Esophagus (tissue), 2 donors: Measurements from ENCODE around the gene TAB2. TPM values are rescaled to one million over a fixed set of nuclear protein-coding genes. Genes with fewer than 3 reads are reported as not detected.

Experiments
- H3K27ac ChIP-seq, 2 donors: one replicate each; pipeline ENCODE4 v1.5.1; 2013; ENCODE audit warnings: low read depth in 2 of 2, mild to moderate bottlenecking in 2 of 2, inconsistent platforms in 1 of 2, low read length in 1 of 2, moderate library complexity in 1 of 2
- H3K27me3 ChIP-seq, 2 donors: one replicate each; pipeline ENCODE4 v1.6.1; 2013; ENCODE audit warnings: low read length in 2 of 2, control low read depth in 1 of 2, mild to moderate bottlenecking in 1 of 2; ENCODE audit not compliant: insufficient read depth in 2 of 2, control insufficient read depth in 1 of 2
- H3K36me3 ChIP-seq, 2 donors: one replicate each; pipeline ENCODE4 v1.6.1; 2013; ENCODE audit warnings: low read length in 1 of 2; ENCODE audit not compliant: control insufficient read depth in 2 of 2, insufficient read depth in 2 of 2
- H3K4me1 ChIP-seq, 2 donors: one replicate each; pipeline ENCODE4 v1.6.1; 2013; ENCODE audit warnings: low read length in 1 of 2; ENCODE audit not compliant: control insufficient read depth in 2 of 2, insufficient read depth in 2 of 2
- H3K4me3 ChIP-seq, 2 donors: one replicate each; pipeline ENCODE4 v1.5.1; 2013; ENCODE audit warnings: low read length in 2 of 2, mild to moderate bottlenecking in 2 of 2, low read depth in 1 of 2, moderate library complexity in 1 of 2
- H3K9me3 ChIP-seq, 2 donors: one replicate each; pipeline ENCODE4 v1.6.1; 2013; ENCODE audit warnings: mild to moderate bottlenecking in 2 of 2, low read depth in 1 of 2, low read length in 1 of 2, moderate library complexity in 1 of 2; ENCODE audit not compliant: control insufficient read depth in 2 of 2, insufficient read depth in 1 of 2
- WGBS, 2 donors: extraction: QIAGEN DNeasy Blood & Tissue Kit; methylation state at CpG; one replicate each; pipeline ENCODE4 v1.1.7; 2013; 5-methylcytosine and 5-hydroxymethylcytosine counted together
- polyA plus RNA-seq, 2 donors: library from polyadenylated mRNA; stranded (reverse); fragments of 200-250 nt; gene quantifications; one replicate each; pipeline ENCODE4 v1.2.3, GENCODE V29; 2013
- donor health status: healthy with polysubstance abuse.
- donor health status: Bipolar disorder and iron deficiency.

The TAB2 gene
- polyA plus RNA-seq, 2 donors = 18.5 to 18.6 TPM

DNA sequence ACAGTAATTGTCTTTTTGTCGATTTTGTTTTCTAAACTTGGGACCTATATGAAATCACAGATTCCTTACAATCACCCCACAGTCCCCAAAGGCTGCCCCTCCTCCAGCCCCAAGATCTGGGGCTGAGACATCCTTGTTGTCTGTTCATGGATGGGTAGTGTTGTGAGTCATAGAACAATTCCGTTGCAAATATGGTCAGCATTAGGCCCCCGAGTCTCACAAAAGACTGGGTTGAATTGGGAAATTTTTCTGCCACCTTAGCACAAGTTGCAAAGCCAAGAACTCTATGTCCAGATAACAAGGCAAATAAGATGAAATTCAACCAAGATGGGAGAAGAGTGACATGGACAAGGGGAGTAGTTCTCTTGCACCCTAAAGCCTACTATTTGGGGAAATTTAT is 10.5 kb upstream of the TAB2 start:
- H3K27ac ChIP-seq = no peak overlapping the region
- no peaks in the 10 kb centered on the region for H3K36me3 ChIP-seq
- H3K9me3 ChIP-seq = no peaks in the 10 kb centered on the region
- WGBS, 2 donors = 73 to 75% methylated on average over 3 of the region's 3 CpGs
- no peak overlapping the region for H3K4me3 ChIP-seq
- H3K4me1 ChIP-seq = no peaks in the 10 kb centered on the region
- H3K27me3 ChIP-seq = no peaks in the 10 kb centered on the region

DNA sequence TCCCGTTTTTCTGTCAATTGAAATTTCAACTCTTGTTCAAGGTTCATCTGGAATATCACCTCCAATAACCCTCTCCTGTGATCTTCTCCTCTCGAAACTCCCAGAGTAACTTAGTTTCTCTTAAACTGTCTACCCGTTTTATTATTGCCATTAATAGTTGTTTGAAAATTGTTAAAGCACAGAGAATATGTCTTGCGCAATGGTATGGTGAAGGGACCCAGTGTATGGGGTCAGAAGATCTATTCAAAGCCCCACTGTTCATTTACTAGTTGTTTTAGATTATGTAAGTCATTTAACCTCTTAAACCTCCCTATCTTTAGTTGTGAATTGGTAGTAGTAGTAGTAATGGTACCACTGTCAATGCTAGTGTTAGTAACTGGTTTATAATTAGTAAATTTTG is 6.2 kb upstream of the TAB2 start:
- H3K4me3 ChIP-seq = no peak overlapping the region
- no peaks in the 10 kb centered on the region for H3K36me3 ChIP-seq
- H3K27ac ChIP-seq = no peak overlapping the region
- no peaks in the 10 kb centered on the region for H3K9me3 ChIP-seq
- 64 to 83% methylated on average over 4 of the region's 4 CpGs for WGBS, 2 donors
- no peaks in the 10 kb centered on the region for H3K27me3 ChIP-seq
- no peaks in the 10 kb centered on the region for H3K4me1 ChIP-seq

DNA sequence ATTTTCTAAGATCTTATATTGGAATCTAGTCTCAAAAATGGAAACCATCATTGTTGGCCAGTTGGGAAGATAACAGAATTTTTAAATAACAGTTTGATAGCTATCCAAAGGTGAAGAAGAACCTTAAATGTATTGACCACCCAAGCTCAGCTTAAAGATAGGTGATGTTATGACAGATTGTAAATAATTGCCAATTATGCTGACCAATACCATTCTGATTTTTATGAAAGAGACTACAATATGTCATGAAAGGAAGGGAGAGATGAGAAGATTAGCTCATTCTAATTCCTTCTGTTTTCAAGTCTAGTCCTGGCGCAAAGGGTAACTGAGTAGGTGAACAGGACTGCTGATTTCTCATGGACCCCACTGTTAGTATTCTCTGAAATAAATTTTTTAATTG is 5.7 kb upstream of the TAB2 start:
- Histone ChIP-seq H3K9me3 (no peaks in the 10 kb centered on the region), H3K36me3 (no peaks in the 10 kb centered on the region), H3K4me1 (no peaks in the 10 kb centered on the region), H3K27ac (no peak overlapping the region), H3K4me3 (no peak overlapping the region), H3K27me3 (no peaks in the 10 kb centered on the region)
- WGBS, 2 donors = 97 to 100% methylated on average over 1 of the region's 1 CpG

DNA sequence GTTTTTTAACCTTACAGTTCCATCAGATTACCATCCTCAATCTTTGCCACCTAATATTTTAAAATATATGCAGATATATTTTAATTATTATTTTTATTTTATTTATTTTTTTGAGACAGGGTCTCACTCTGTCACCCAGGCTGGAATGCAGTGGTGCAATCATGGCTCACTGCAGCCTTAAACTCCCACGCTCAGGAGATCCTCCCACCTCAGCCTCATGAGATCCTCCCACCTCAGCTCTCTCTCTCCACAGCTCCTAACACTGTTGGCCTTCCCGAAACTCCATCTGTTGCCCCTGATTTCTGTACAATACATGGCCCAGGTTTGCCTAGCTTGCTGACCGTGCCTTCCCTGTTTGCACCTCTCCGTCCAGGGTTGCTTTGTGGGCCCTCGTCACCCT is 4.4 kb upstream of the TAB2 start:
- no peak overlapping the region for H3K4me3 ChIP-seq
- no peaks in the 10 kb centered on the region for H3K4me1 ChIP-seq
- H3K9me3 ChIP-seq = no peaks in the 10 kb centered on the region
- H3K27ac ChIP-seq = no peak overlapping the region
- WGBS, 2 donors = 68 to 89% methylated on average over 4 to 5 of the region's 5 CpGs
- H3K27me3 ChIP-seq = no peaks in the 10 kb centered on the region
- H3K36me3 ChIP-seq = no peaks in the 10 kb centered on the region

DNA sequence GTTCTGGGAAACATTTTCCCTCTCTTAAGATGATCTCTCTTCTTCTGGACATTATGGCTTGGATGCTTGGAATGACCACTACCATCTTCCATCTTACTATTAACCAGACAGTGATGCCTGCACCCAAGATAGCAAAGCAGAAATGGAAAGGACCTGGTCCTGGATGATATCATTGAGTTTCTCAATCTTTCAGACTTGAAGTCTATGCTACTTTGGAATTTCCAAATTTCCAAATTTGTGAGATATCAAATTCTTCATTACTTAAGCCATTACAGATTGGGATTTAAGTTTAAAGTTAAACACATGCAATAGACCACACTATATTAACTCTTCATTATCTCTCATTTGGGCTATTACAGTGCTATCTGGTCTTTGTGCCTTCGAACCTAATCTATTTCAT is 3.7 kb upstream of the TAB2 start:
- Histone ChIP-seq H3K36me3 (no peaks in the 10 kb centered on the region), H3K4me1 (no peaks in the 10 kb centered on the region), H3K4me3 (no peak overlapping the region), H3K9me3 (no peaks in the 10 kb centered on the region), H3K27ac (no peak overlapping the region), H3K27me3 (no peaks in the 10 kb centered on the region)
- WGBS, 2 donors = 94 to 99% methylated on average over 1 of the region's 1 CpG

DNA sequence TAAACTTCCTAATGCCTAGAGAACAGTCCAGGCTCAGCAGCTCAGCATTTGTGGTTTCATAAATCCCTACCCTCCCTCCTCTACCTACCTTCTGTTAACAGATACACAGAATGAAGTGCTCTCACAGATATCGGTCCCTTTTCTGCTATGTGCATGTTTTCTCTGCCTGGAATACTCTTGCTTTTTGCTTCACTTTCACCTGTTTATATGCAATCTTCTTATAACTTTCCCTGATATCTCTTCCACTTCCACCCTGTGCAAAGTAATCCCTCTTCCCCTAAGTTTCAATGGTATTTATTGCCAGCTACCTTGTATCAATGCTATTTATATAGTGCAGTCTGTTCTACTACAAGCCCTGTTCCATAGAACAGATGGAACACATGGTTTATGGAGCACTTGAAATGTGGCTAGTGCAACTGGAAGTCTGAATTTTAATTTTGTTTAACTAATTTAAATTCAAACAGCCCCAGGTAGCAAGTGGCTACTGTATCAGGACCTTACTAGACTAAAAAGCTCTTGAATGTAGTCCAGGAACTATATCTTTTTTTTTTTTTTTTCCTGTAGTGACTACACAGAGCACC is 3.1 kb upstream of the TAB2 start:
- H3K27me3 ChIP-seq = no peaks in the 10 kb centered on the region
- 89% methylated on average over 1 of the region's 1 CpG for WGBS, 2 donors
- no peak overlapping the region for H3K4me3 ChIP-seq
- no peak overlapping the region for H3K27ac ChIP-seq
- no peaks in the 10 kb centered on the region for H3K36me3 ChIP-seq
- no peaks in the 10 kb centered on the region for H3K9me3 ChIP-seq
- H3K4me1 ChIP-seq = no peaks in the 10 kb centered on the region

DNA sequence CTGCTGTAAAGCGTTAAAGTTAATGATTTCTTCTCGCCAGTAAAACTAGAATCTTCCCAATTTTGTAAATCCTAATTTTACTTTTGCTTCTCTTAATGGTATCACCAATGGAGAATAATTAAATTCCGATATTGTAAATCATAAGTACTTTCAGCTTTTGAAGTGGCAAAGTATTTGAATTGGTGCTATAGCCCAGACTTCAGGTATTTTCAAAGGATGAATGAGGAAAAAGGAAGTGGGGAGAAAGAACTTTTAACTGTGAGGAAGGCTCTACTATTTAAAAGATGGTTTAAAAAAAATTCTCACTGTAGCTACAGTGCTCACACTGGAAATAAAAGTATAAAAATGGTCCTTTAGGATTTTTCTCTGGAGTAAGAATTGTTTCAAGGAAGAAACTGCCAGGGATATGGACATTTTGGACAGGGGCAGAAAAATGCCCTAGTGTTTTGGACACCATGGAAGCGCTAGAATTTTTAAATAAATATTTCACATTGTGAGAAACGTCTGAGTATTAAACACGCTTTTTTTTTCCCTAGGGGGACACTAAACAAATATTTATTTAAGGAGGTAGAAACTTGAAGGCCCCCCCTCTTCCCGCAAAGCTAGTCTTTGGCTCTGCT is 1.3 kb upstream of the TAB2 start:
- Histone ChIP-seq H3K4me3 (peak overlapping the region in 1 of 2 donors; percentile 100), H3K36me3 (no peaks in the 10 kb centered on the region), H3K27me3 (no peaks in the 10 kb centered on the region), H3K27ac (peak overlapping the region in 1 of 2 donors; percentile 96), H3K4me1 (no peaks in the 10 kb centered on the region), H3K9me3 (no peaks in the 10 kb centered on the region)
- 38 to 39% methylated on average over 7 of the region's 7 CpGs for WGBS, 2 donors

DNA sequence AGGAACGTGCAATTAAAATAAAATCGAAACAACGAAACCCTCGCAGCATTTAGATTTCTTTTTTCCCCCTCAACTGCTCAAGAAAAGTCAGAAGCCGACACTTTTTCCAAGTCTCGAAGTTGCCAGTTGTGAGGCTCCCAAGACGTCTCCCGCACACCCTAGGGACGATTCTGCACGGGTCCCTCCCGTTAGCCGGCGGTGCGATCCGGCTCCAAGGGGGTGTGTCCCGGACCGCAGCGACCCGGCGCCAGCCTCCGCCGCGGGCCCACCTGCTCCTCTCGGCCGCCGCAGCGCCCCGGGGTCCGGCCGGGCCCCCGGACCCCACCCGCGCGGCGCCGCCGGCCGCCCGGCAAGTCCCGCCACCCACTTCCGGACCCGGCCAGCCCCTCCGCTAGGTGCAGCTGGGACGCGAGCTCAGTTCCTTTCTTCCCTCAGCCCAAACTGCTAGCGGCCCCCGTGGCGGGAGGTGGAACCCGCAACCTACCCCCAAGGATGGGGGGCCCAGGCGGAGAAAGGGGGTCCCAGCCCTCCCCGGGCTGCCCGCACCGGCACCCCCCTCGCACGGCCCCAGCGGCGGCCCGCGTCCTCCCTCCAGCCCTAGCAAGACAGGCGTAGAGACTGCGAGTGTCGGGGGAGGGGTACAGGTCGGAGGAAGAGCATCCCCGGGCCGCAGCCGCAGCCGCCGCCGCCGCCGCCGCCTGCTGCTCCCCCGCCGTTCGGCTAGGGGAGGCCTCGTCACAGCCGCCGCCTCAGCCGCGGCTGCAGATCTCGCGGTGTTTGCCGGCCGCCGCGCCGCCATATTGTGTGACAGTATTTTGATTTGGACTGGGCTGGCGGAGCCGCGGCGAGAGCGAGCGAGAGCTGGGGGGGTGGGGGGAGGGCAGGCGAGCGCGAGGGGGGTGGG is 520 bp upstream of the TAB2 start:
- no peaks in the 10 kb centered on the region for H3K36me3 ChIP-seq
- no peaks in the 10 kb centered on the region for H3K4me1 ChIP-seq
- H3K4me3 ChIP-seq = peak overlapping the region; percentile 89 to 100
- WGBS, 2 donors = 0 to 1% methylated on average over 70 to 94 of the region's 96 CpGs
- H3K27me3 ChIP-seq = no peaks in the 10 kb centered on the region
- no peaks in the 10 kb centered on the region for H3K9me3 ChIP-seq
- peak overlapping the region; percentile 96 for H3K27ac ChIP-seq

DNA sequence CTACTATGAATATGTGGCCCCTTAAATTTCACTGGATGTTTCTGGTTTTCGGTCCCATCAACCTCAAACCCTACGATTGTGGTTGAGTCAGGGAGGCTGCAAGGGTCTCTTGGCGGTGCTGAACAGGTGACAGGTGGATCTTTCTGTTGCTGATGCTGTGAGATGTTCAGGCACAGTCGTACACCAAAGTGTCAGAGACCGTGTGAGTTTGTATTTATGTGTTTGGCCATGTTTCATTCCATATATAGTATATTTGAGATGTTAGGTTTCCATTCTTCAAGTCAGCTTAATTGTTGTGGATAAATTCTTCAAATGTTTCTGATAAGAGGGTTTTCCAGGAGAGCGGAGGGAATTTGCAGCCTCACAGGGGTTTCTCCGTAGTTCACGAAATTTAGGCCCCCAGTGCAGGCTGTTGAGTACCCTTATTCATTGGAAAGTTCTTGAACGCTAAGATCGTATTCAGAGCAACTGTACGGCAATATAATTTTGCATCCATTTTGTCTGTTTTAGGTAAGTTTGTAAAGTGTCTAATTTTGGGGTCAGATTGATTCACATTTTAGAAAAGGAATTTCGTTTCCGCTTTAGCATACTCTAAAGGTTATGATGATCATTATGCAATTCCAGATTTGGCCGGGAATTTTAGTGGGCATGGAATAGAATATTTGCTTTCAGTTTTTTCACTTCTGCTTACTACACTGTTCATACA is 1.2 kb downstream of the TAB2 start:
- no peaks in the 10 kb centered on the region for H3K36me3 ChIP-seq
- peak overlapping the region; percentile 81 to 100 for H3K4me3 ChIP-seq
- no peaks in the 10 kb centered on the region for H3K27me3 ChIP-seq
- WGBS, 2 donors = 4% methylated on average over 14 of the region's 14 CpGs
- H3K9me3 ChIP-seq = no peaks in the 10 kb centered on the region
- no peaks in the 10 kb centered on the region for H3K4me1 ChIP-seq
- peak overlapping the region; percentile 77 to 96 for H3K27ac ChIP-seq
